Astrocyte of the spinal cord (primary cell): ENCODE data around the gene SOAT2.

Experiments used
- DNase-seq: peaks from one replicate; pipeline ENCODE4 v3.0.0; 2011; ENCODE audit warnings: low read depth, low spot score
- H3K4me3 ChIP-seq: 2 replicates; pipeline ENCODE4 v1.5.1; 2011; ENCODE audit warnings: low read depth, mild to moderate bottlenecking, low read length, moderate library complexity
- CTCF ChIP-seq: IDR thresholded peaks from 2 replicates; pipeline ENCODE4 v1.5.1; 2012; ENCODE audit warnings: low read depth, mild to moderate bottlenecking, low read length, inconsistent platforms
- in situ Hi-C: cut with HindIII; loops from 2 replicates; pipeline ENCODE4 v1.10.0; 2017; ENCODE audit warnings: low sequenced_read_pairs

The SOAT2 gene

GRCh38 chr12:53065975-53066931 lies 37.0 kb upstream of the SOAT2 start:
- peak; percentile 78 for TF ChIP-seq CTCF
- DNase-seq, result peak; percentile 73
- in situ Hi-C loops, result no loop called here
- no peak overlapping the region for H3K4me3 ChIP-seq

- in situ Hi-C loops, result no loop called here
- no peak overlapping the region for H3K4me3 ChIP-seq
- TF ChIP-seq CTCF, result no peak
- no peak for DNase-seq
Measured at GRCh38 chr12:53067074-53067992, 36.0 kb upstream of the SOAT2 start.

- no peak overlapping the region for H3K4me3 ChIP-seq
- in situ Hi-C loops, result no loop called here
- no peak for DNase-seq
- TF ChIP-seq CTCF, result no peak
Measured at GRCh38 chr12:53067993-53068770, 35.1 kb upstream of the SOAT2 start.

GRCh38 chr12:53068811-53069585 lies 34.3 kb upstream of the SOAT2 start:
- TF ChIP-seq CTCF, result no peak
- H3K4me3 ChIP-seq, result no peak overlapping the region
- no peak for DNase-seq
- in situ Hi-C loops, result no loop called here

- DNase-seq, result no peak
- in situ Hi-C loops, result no loop called here
- TF ChIP-seq CTCF, result no peak
- no peak overlapping the region for H3K4me3 ChIP-seq
Measured at GRCh38 chr12:53069621-53070410, 33.5 kb upstream of the SOAT2 start.
